Measurements from ENCODE around the gene GOLGA2.

- TF ChIP-seq CTCF (IDR thresholded peaks at IDR 0.05; ENCODE audit: insufficient read depth, low read depth, low read length) = no peak
- TF ChIP-seq EZH2 (IDR thresholded peaks at IDR 0.05; ENCODE audit: insufficient read depth, low read length) = no peak
These were observed 20.8 kb upstream of the GOLGA2 start for GRCh38 chr9:128296340-128297220.
